ENCODE measurements around the gene ANKS1B.

DNA sequence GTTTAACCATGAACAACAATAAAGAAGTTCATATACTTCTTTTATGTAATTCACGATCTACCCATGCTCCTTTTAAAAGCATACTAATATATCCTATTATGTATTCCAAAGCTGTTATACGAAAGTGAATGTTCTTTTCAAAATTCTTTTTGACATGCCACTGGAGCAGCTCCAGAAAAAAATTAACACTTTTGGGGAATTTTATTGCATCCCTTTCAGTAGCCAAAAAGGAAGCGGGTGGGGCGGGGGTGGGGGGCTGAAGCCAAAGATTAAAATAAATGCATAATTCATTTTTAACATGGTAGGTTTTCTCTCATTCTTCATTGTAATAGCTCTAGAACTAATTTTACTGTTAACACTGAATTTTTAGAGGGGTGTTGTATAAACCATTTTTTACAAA, 123.0 kb downstream of the ANKS1B start:
- TF ChIP-seq, protein P1, sequence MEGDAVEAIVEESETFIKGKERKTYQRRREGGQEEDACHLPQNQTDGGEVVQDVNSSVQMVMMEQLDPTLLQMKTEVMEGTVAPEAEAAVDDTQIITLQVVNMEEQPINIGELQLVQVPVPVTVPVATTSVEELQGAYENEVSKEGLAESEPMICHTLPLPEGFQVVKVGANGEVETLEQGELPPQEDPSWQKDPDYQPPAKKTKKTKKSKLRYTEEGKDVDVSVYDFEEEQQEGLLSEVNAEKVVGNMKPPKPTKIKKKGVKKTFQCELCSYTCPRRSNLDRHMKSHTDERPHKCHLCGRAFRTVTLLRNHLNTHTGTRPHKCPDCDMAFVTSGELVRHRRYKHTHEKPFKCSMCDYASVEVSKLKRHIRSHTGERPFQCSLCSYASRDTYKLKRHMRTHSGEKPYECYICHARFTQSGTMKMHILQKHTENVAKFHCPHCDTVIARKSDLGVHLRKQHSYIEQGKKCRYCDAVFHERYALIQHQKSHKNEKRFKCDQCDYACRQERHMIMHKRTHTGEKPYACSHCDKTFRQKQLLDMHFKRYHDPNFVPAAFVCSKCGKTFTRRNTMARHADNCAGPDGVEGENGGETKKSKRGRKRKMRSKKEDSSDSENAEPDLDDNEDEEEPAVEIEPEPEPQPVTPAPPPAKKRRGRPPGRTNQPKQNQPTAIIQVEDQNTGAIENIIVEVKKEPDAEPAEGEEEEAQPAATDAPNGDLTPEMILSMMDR (conservative IDR thresholded peaks at IDR 0.05; ENCODE audit: low read length) = no peak
- no peak for TF ChIP-seq EZH2phosphoT487 (IDR thresholded peaks at IDR 0.05; ENCODE audit: borderline replicate concordance)
